GM19099 (cell line): ENCODE data around the gene ALOXE3.

Source experiments
- POLR2A ChIP-seq: IDR thresholded peaks from 3 replicates; pipeline ENCODE4 v1.6.1; 2011; ENCODE audit warnings: low read depth; ENCODE audit not compliant: insufficient read length; ENCODE audit errors: extremely low read depth

The ALOXE3 gene

GRCh38 chr17:8082292-8082691, 36.0 kb downstream of the ALOXE3 start:
- TF ChIP-seq POLR2A, result no peak

GRCh38 chr17:8081876-8082275, 36.4 kb downstream of the ALOXE3 start:
- TF ChIP-seq POLR2A, result no peak

- no peak for TF ChIP-seq POLR2A
Measured at GRCh38 chr17:8080799-8081219, 37.5 kb downstream of the ALOXE3 start.

GRCh38 chr17:8080208-8080798, 38.0 kb downstream of the ALOXE3 start:
- TF ChIP-seq POLR2A, result no peak

- TF ChIP-seq POLR2A, result no peak
Measured at GRCh38 chr17:8079291-8080207, 38.8 kb downstream of the ALOXE3 start.

- no peak for TF ChIP-seq POLR2A
Measured at GRCh38 chr17:8076502-8077266, 41.6 kb downstream of the ALOXE3 start.

GRCh38 chr17:8075574-8076342, 42.6 kb downstream of the ALOXE3 start:
- no peak for TF ChIP-seq POLR2A

- no peak for TF ChIP-seq POLR2A
Measured at GRCh38 chr17:8075081-8075480, 43.2 kb downstream of the ALOXE3 start.

- TF ChIP-seq POLR2A, result no peak
Measured at GRCh38 chr17:8074554-8074953, 43.8 kb downstream of the ALOXE3 start.

GRCh38 chr17:8073627-8074484, 44.5 kb downstream of the ALOXE3 start:
- TF ChIP-seq POLR2A, result no peak

- no peak for TF ChIP-seq POLR2A
Measured at GRCh38 chr17:8072729-8073461, 45.4 kb downstream of the ALOXE3 start.

- no peak for TF ChIP-seq POLR2A
Measured at GRCh38 chr17:8072341-8072728, 46.0 kb downstream of the ALOXE3 start.

GRCh38 chr17:8071496-8071895, 46.8 kb downstream of the ALOXE3 start:
- no peak for TF ChIP-seq POLR2A
